ENCODE measurements around the gene GTPBP2.
"Not testable (repeated sequence)": the region's sequence is repeated elsewhere in the genome, so short reads cannot be mapped to it uniquely, and the experiment has no call there.

GTPBP2 gene

GRCh38 chr6:43629104-43629504 lies at the start of gene GTPBP2:
Gene GTPBP2 (minus strand): TSS chr6:43629264. CDS start chr6:43629162, 102 bp downstream.
- DNase-seq: peak; percentile 93

- no peak for DNase-seq
These were observed 49.3 kb upstream of the GTPBP2 start for GRCh38 chr6:43678341-43678740.

- no peak for DNase-seq
These were observed 48.7 kb upstream of the GTPBP2 start for GRCh38 chr6:43677759-43678158.

GRCh38 chr6:43676962-43677606 lies 48.0 kb upstream of the GTPBP2 start:
- no peak for DNase-seq

GRCh38 chr6:43674921-43675320 lies 45.9 kb upstream of the GTPBP2 start:
- no peak for DNase-seq

- no peak for DNase-seq
These were observed 45.2 kb upstream of the GTPBP2 start for GRCh38 chr6:43674291-43674690.

- DNase-seq: no peak
These were observed 44.5 kb upstream of the GTPBP2 start for GRCh38 chr6:43673444-43674084.

- no peak for DNase-seq
These were observed 43.0 kb upstream of the GTPBP2 start for GRCh38 chr6:43671801-43672690.

- no peak for DNase-seq
These were observed 42.1 kb upstream of the GTPBP2 start for GRCh38 chr6:43671011-43671800.

GRCh38 chr6:43670623-43670986 lies 41.5 kb upstream of the GTPBP2 start:
- DNase-seq: no peak

GRCh38 chr6:43669922-43670622 lies 41.0 kb upstream of the GTPBP2 start:
- no peak for DNase-seq

GRCh38 chr6:43669050-43669921 lies 40.2 kb upstream of the GTPBP2 start:
- DNase-seq: no peak

GRCh38 chr6:43668151-43669028 lies 39.3 kb upstream of the GTPBP2 start:
- DNase-seq: peak; percentile 81

GRCh38 chr6:43667245-43668150 lies 38.4 kb upstream of the GTPBP2 start:
- peak; percentile 36 for DNase-seq

- DNase-seq: no peak
These were observed 37.3 kb upstream of the GTPBP2 start for GRCh38 chr6:43666196-43666920.

GRCh38 chr6:43665376-43665775 lies 36.3 kb upstream of the GTPBP2 start:
- no peak for DNase-seq

- DNase-seq: not testable (repeated sequence)
These were observed 33.9 kb upstream of the GTPBP2 start for GRCh38 chr6:43662948-43663347.

GRCh38 chr6:43658161-43658560 lies 29.1 kb upstream of the GTPBP2 start:
- DNase-seq: no peak

All from NCI-H2029 treated with DMSO at 0.1 percent for 48 hours (cell line).